ENCODE measurements around the gene ZSWIM1.

Gene ZSWIM1

GRCh38 chr20:45904583-45905504, 23.8 kb downstream of the ZSWIM1 start:
- no peak for ATAC-seq (ENCODE audit: insufficient read depth, low read depth)
- Histone ChIP-seq H3K9ac (ENCODE audit: low read depth, low read length) (no peak overlapping the region), H3K9me3 (ENCODE audit: insufficient read depth, low read length, severe bottlenecking) (no peaks in the 10 kb centered on the region), H3K27me3 (ENCODE audit: insufficient read depth, low read length, poor library complexity) (no peaks in the 10 kb centered on the region), H3K27ac (ENCODE audit: low read length) (no peak overlapping the region), H3K4me1 (ENCODE audit: insufficient read depth, low read length) (no peaks in the 10 kb centered on the region), H3K79me2 (ENCODE audit: insufficient read depth, low read length) (no peaks in the 10 kb centered on the region), H2AFZ (ENCODE audit: low read depth, low read length) (no peak overlapping the region), H3K36me3 (ENCODE audit: insufficient read depth, low read length) (no peaks in the 10 kb centered on the region), H4K20me1 (ENCODE audit: insufficient read depth, low read length) (no peaks in the 10 kb centered on the region), H3K4me3 (ENCODE audit: low read depth in 1 of 2, low read length in 2 of 2) (no peak overlapping the region), H3K4me2 (ENCODE audit: insufficient read depth, low read length) (no peak overlapping the region)
- DNase-seq: no peak
- TF ChIP-seq EZH2 (IDR thresholded peaks at IDR 0.05; ENCODE audit: borderline replicate concordance, low read depth, low read length, severe bottlenecking) (no peak), CTCF (IDR thresholded peaks at IDR 0.05; ENCODE audit: borderline replicate concordance, extremely low read depth, low read length, poor library complexity, severe bottlenecking) (no peak)

GRCh38 chr20:45905505-45906079, 24.6 kb downstream of the ZSWIM1 start:
- no peak overlapping the region for H2AFZ ChIP-seq (ENCODE audit: low read depth, low read length)
- no peaks in the 10 kb centered on the region for H3K79me2 ChIP-seq (ENCODE audit: insufficient read depth, low read length)
- TF ChIP-seq CTCF (IDR thresholded peaks at IDR 0.05; ENCODE audit: borderline replicate concordance, extremely low read depth, low read length, poor library complexity, severe bottlenecking) (no peak), EZH2 (IDR thresholded peaks at IDR 0.05; ENCODE audit: borderline replicate concordance, low read depth, low read length, severe bottlenecking) (no peak)
- H3K4me1 ChIP-seq (ENCODE audit: insufficient read depth, low read length): no peaks in the 10 kb centered on the region
- no peak overlapping the region for H3K4me3 ChIP-seq (ENCODE audit: low read depth in 1 of 2, low read length in 2 of 2)
- ATAC-seq (ENCODE audit: insufficient read depth, low read depth) (no peak), DNase-seq (no peak)
- no peak overlapping the region for H3K4me2 ChIP-seq (ENCODE audit: insufficient read depth, low read length)
- no peaks in the 10 kb centered on the region for H4K20me1 ChIP-seq (ENCODE audit: insufficient read depth, low read length)
- H3K36me3 ChIP-seq (ENCODE audit: insufficient read depth, low read length): no peaks in the 10 kb centered on the region
- H3K9me3 ChIP-seq (ENCODE audit: insufficient read depth, low read length, severe bottlenecking): no peaks in the 10 kb centered on the region
- H3K27me3 ChIP-seq (ENCODE audit: insufficient read depth, low read length, poor library complexity): no peaks in the 10 kb centered on the region
- H3K9ac ChIP-seq (ENCODE audit: low read depth, low read length): no peak overlapping the region
- H3K27ac ChIP-seq (ENCODE audit: low read length): no peak overlapping the region

- no peak overlapping the region for H3K4me2 ChIP-seq (ENCODE audit: insufficient read depth, low read length)
- ATAC-seq (ENCODE audit: insufficient read depth, low read depth): no peak
Measured at GRCh38 chr20:45907219-45907948, 26.4 kb downstream of the ZSWIM1 start.

More at GRCh38 chr20:45907219-45907948, 26.4 kb downstream of the ZSWIM1 start:
- no peaks in the 10 kb centered on the region for H3K36me3 ChIP-seq (ENCODE audit: insufficient read depth, low read length)
- no peaks in the 10 kb centered on the region for H3K4me1 ChIP-seq (ENCODE audit: insufficient read depth, low read length)
- no peaks in the 10 kb centered on the region for H4K20me1 ChIP-seq (ENCODE audit: insufficient read depth, low read length)
- H3K27me3 ChIP-seq (ENCODE audit: insufficient read depth, low read length, poor library complexity): peaks cover 3% of the 10 kb centered on the region
- TF ChIP-seq CTCF (IDR thresholded peaks at IDR 0.05; ENCODE audit: borderline replicate concordance, extremely low read depth, low read length, poor library complexity, severe bottlenecking) (no peak), EZH2 (IDR thresholded peaks at IDR 0.05; ENCODE audit: borderline replicate concordance, low read depth, low read length, severe bottlenecking) (no peak)
- H3K4me3 ChIP-seq (ENCODE audit: low read depth in 1 of 2, low read length in 2 of 2): no peak overlapping the region
- H3K9ac ChIP-seq (ENCODE audit: low read depth, low read length): no peak overlapping the region
- no peak overlapping the region for H3K27ac ChIP-seq (ENCODE audit: low read length)
- H3K79me2 ChIP-seq (ENCODE audit: insufficient read depth, low read length): no peaks in the 10 kb centered on the region
- H3K9me3 ChIP-seq (ENCODE audit: insufficient read depth, low read length, severe bottlenecking): no peaks in the 10 kb centered on the region
- no peak overlapping the region for H2AFZ ChIP-seq (ENCODE audit: low read depth, low read length)
- no peak for DNase-seq
